Liver (tissue), 9 donors: ENCODE data around the gene HMGCL. TPM values are rescaled to one million over a fixed set of nuclear protein-coding genes. Genes with fewer than 3 reads are reported as not detected.

ENCODE experiments used
- DNase-seq: peaks from one replicate; pipeline ENCODE4 v3.0.0-alpha.2; 2017; ENCODE audit warnings: low spot score
- H3K27ac ChIP-seq, 2 donors: one replicate each; pipeline ENCODE4 v1.7.0; 2013; ENCODE audit warnings: inconsistent platforms in 2 of 2, low read length in 2 of 2, control low read depth in 1 of 2, low read depth in 1 of 2, mild to moderate bottlenecking in 1 of 2
- H3K27me3 ChIP-seq, 4 donors: one replicate each; pipeline versions ENCODE4 v1.6.1 to v1.7.0; 2013; ENCODE audit warnings: low read length in 3 of 4, inconsistent platforms in 1 of 4, mild to moderate bottlenecking in 1 of 4, moderate library complexity in 1 of 4; ENCODE audit not compliant: control insufficient read depth in 4 of 4, insufficient read depth in 4 of 4
- H3K36me3 ChIP-seq, 4 donors: one replicate each; pipeline versions ENCODE4 v1.6.1 to v1.7.0; 2013; ENCODE audit warnings: low read length in 3 of 4, mild to moderate bottlenecking in 3 of 4, low read depth in 1 of 4, moderate library complexity in 1 of 4; ENCODE audit not compliant: control insufficient read depth in 4 of 4, insufficient read depth in 3 of 4
- H3K4me1 ChIP-seq, 4 donors: one replicate each; pipeline versions ENCODE4 v1.6.1 to v1.7.0; 2013; ENCODE audit warnings: low read length in 3 of 4, mild to moderate bottlenecking in 3 of 4, moderate library complexity in 1 of 4; ENCODE audit not compliant: control insufficient read depth in 4 of 4, insufficient read depth in 4 of 4
- H3K4me3 ChIP-seq, 3 donors: one replicate each; pipeline versions ENCODE4 v1.6.1 to v1.7.0; 2013; ENCODE audit warnings: low read length in 3 of 3, control low read depth in 1 of 3, low read depth in 1 of 3, mild to moderate bottlenecking in 1 of 3
- H3K9ac ChIP-seq, 2 donors: one replicate each; pipeline ENCODE4 v1.7.0; 2013; ENCODE audit warnings: low read length in 2 of 2, mild to moderate bottlenecking in 2 of 2, moderate library complexity in 2 of 2, control low read depth in 1 of 2, low read depth in 1 of 2
- H3K9me3 ChIP-seq, 4 donors: one replicate each; pipeline versions ENCODE4 v1.6.1 to v1.7.0; 2013; ENCODE audit warnings: low read length in 3 of 4; ENCODE audit not compliant: control insufficient read depth in 4 of 4
- ATF3 ChIP-seq: IDR thresholded peaks from 2 replicates; pipeline ENCODE4 v1.6.1; 2016; ENCODE audit warnings: antibody characterized with exemption
- CTCF ChIP-seq: fragments of 150-350 bp; IDR thresholded peaks from 2 replicates; pipeline ENCODE4 v1.5.1; 2017; ENCODE audit warnings: improper control_type of control experiment, low read depth, low read length; ENCODE audit not compliant: missing input control
- EGR1 ChIP-seq, 2 donors: IDR thresholded peaks; 2 replicates each; pipeline ENCODE4 v1.6.1; 2016 to 2018; ENCODE audit warnings: antibody characterized with exemption in 2 of 2, low read depth in 2 of 2
- FOXA1 ChIP-seq: IDR thresholded peaks from 2 replicates; pipeline ENCODE4 v1.6.1; 2016; ENCODE audit warnings: antibody characterized with exemption
- FOXA2 ChIP-seq: IDR thresholded peaks from 2 replicates; pipeline ENCODE4 v1.6.1; 2016; ENCODE audit warnings: antibody characterized with exemption
- HNF4A ChIP-seq, 2 donors: conservative IDR thresholded peaks; 2 replicates each; pipeline ENCODE4 v1.6.1; 2016; ENCODE audit warnings: antibody characterized with exemption in 2 of 2, mild to moderate bottlenecking in 2 of 2
- HNF4G ChIP-seq: IDR thresholded peaks from 2 replicates; pipeline ENCODE4 v1.6.1; 2016; ENCODE audit warnings: antibody characterized with exemption
- MAX ChIP-seq: IDR thresholded peaks from 2 replicates; pipeline ENCODE4 v1.6.1; 2016; ENCODE audit warnings: antibody characterized with exemption
- NR2F2 ChIP-seq: IDR thresholded peaks from 2 replicates; pipeline ENCODE4 v1.6.1; 2016; ENCODE audit warnings: antibody characterized with exemption
- RAD21 ChIP-seq, 2 donors: IDR thresholded peaks; 2 replicates each; pipeline ENCODE4 v1.6.1; 2016; ENCODE audit warnings: antibody characterized with exemption in 2 of 2, mild to moderate bottlenecking in 2 of 2
- REST ChIP-seq: IDR thresholded peaks from 2 replicates; pipeline ENCODE4 v1.6.1; 2016; ENCODE audit warnings: antibody characterized with exemption, mild to moderate bottlenecking
- RXRA ChIP-seq, 2 donors: IDR thresholded peaks; 2 replicates each; pipeline ENCODE4 v1.6.1; 2017 to 2018; ENCODE audit warnings: antibody characterized with exemption in 2 of 2, mild to moderate bottlenecking in 1 of 2
- SP1 ChIP-seq: IDR thresholded peaks from 2 replicates; pipeline ENCODE4 v1.6.1; 2018; ENCODE audit warnings: antibody characterized with exemption, mild to moderate bottlenecking
- TAF1 ChIP-seq: conservative IDR thresholded peaks from 2 replicates; pipeline ENCODE4 v1.6.1; 2016; ENCODE audit warnings: antibody characterized with exemption, mild to moderate bottlenecking
- YY1 ChIP-seq: IDR thresholded peaks from 2 replicates; pipeline ENCODE4 v1.6.1; 2016; ENCODE audit warnings: antibody characterized with exemption, mild to moderate bottlenecking
- ZBTB33 ChIP-seq: IDR thresholded peaks from 2 replicates; pipeline ENCODE4 v1.6.1; 2016; ENCODE audit warnings: antibody characterized with exemption
- WGBS: extraction: QIAGEN DNeasy Blood & Tissue Kit; methylation state at CpG from one replicate; pipeline ENCODE4 v1.1.7; 2013; 5-methylcytosine and 5-hydroxymethylcytosine counted together
- polyA plus RNA-seq, 2 donors: library from polyadenylated mRNA; stranded (reverse) in 1 of 2; unstranded in 1 of 2; fragments of 200-250 nt in 1 of 2; fragments of >200 nt in 1 of 2; fragmentation: Nextera tagmentation in 1 of 2; extraction: Ambion mirVana in 1 of 2; gene quantifications; one replicate each; pipeline versions ENCODE4 v1.2.1 to v1.2.3, GENCODE V29; 2013 to 2015
- total RNA-seq, 2 donors: library from RNA; depleted of rRNA; stranded (reverse); fragments of >200 nt; gene quantifications; one replicate each; pipeline ENCODE4 v1.2.3, GENCODE V29; 2014
- donor health status: healthy.
- donor health status: healthy.
- donor health status: healthy.
- donor health status: healthy.
- donor health status: healthy.

HMGCL gene
- total and polyA plus RNA-seq, 4 donors = 68.2 to 198 (median 149) TPM

GRCh38 chr1:23774174-23774880 is 50.9 kb downstream of the HMGCL start:
- H3K9ac ChIP-seq = no peak overlapping the region
- H3K4me3 ChIP-seq = no peak overlapping the region
- H3K9me3 ChIP-seq = no peaks in the 10 kb centered on the region
- no peaks in the 10 kb centered on the region for H3K27me3 ChIP-seq
- H3K4me1 ChIP-seq = peaks cover 6 to 51% (median 38%) of the 10 kb centered on the region in 4 donors
- WGBS = 82% methylated on average over 6 of the region's 6 CpGs
- no peak for DNase-seq
- H3K27ac ChIP-seq = no peak overlapping the region
- TF ChIP-seq MAX (no peak), FOXA1 (no peak), HNF4A (conservative IDR thresholded peaks at IDR 0.05) (no peak), YY1 (no peak), REST (no peak), FOXA2 (no peak), ATF3 (no peak), TAF1 (no peak), RXRA (IDR thresholded peaks at IDR 0.05) (no peak), SP1 (no peak)
- H3K36me3 ChIP-seq = peaks cover 0 to 2% (median 0%) of the 10 kb centered on the region in 4 donors

GRCh38 chr1:23772854-23773242 is 52.4 kb downstream of the HMGCL start:
- TF ChIP-seq REST (no peak), HNF4A (conservative IDR thresholded peaks at IDR 0.05) (no peak), FOXA1 (no peak), RAD21 (IDR thresholded peaks at IDR 0.05) (no peak), ZBTB33 (no peak), YY1 (no peak), SP1 (no peak), RXRA (IDR thresholded peaks at IDR 0.05) (no peak), NR2F2 (no peak), TAF1 (no peak), EGR1 (IDR thresholded peaks at IDR 0.05; ENCODE audit: low read depth in 2 of 2) (no peak), HNF4G (no peak), MAX (no peak), FOXA2 (no peak), CTCF (no peak), ATF3 (no peak)
- no peak for DNase-seq
- no peak overlapping the region for H3K9ac ChIP-seq
- peaks cover 0 to 2% (median under 1%) of the 10 kb centered on the region in 4 donors for H3K36me3 ChIP-seq
- no peak overlapping the region for H3K4me3 ChIP-seq
- no peaks in the 10 kb centered on the region for H3K9me3 ChIP-seq
- no peaks in the 10 kb centered on the region for H3K27me3 ChIP-seq
- peaks cover 3 to 42% (median 31%) of the 10 kb centered on the region in 4 donors for H3K4me1 ChIP-seq
- 70% methylated on average over 10 of the region's 10 CpGs for WGBS
- no peak overlapping the region for H3K27ac ChIP-seq
